CD4-positive, alpha-beta T cell treated with Interferon gamma for 1 hour (primary cell): ENCODE results near the gene ASTN2.

Experiments used
- DNase-seq: peaks from one replicate; pipeline ENCODE4 v3.0.0-alpha.2; 2020

The ASTN2 gene

DNA sequence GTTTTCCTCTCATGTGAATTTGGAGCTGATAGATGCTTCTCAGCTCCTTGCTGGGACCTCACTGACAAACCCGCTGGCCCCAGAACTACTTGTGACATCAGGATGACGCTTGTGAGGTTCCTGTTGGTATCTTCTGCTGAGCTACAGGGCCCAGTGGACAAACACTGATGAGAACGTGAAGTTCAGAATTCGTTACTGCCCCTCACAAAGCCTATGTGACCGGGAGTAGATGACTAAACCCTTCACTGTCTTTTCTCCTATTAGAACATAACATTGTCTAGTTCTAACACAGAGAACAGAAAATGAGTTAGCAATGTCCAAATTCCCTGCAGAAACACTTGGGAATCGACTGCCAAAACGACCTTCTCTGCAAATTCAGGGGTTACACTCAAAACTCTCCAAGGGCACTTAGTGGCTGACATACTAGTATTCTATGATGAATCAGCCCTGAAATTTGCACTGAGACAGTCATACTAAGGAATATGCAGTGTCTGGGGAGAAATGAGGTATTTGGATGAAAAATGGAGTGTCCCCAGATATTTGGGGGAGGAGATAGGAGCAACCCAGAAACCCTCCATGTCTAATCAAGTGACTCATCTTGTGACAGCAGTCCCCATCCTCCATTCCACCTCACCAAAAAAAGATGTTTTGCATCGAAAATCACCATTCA lies 871.0 kb downstream of the ASTN2 start:
- DNase-seq, result no peak

DNA sequence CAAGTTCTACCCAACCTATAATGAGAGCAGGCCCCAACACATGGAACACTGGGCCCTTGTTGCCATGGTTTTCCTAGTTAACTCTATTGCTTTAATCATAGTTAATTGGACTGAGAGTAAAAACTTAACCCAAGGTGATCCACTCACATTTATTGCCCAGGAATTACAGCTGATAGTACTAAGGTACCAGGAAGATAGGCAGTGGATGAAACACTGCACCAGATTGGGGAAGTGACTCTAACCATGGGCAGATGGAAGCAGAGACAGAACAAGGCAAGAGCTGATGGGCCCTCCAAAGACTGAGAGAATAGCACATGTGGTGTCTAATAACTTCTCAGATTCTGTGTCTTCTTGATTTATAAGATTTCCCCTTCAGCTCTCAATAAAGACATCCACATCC lies 873.5 kb downstream of the ASTN2 start:
- no peak for DNase-seq

DNA sequence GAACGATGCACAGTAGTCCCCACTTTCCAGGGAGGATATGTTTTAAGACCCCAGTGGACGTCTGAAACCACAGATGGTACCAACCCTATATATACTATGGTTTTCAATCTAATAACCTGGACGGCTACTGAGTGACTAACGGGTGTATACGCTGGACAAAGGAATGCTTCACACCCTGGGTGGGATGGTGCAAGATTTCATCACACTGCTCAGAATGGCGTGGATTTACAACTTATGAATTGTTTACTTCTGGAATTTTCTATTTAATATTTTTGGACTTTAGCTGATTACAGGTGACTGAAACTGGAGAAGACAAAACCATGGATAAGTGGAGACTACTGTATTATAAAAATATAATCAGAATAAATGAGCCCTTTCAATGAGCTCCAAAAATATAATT lies 875.3 kb downstream of the ASTN2 start:
- DNase-seq, result no peak

DNA sequence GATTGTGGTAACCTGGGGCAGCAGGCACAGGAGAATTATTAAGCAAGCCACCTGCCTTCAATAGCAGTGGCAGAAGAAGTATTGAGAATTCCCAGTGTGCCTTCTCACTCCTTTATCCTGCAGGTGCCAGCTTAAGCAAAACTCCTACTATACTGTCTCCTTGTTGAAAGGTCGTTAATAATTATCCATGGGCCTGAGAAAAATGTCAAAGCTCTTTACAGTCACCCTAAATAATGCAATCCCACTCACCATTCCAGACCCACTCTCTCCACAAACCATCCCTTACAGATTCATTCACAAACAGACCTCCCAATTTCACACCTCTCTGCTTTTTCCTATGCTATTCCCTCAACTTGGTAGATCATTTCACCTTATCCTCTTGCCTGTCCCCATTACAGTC lies 889.2 kb downstream of the ASTN2 start:
- no peak for DNase-seq

DNA sequence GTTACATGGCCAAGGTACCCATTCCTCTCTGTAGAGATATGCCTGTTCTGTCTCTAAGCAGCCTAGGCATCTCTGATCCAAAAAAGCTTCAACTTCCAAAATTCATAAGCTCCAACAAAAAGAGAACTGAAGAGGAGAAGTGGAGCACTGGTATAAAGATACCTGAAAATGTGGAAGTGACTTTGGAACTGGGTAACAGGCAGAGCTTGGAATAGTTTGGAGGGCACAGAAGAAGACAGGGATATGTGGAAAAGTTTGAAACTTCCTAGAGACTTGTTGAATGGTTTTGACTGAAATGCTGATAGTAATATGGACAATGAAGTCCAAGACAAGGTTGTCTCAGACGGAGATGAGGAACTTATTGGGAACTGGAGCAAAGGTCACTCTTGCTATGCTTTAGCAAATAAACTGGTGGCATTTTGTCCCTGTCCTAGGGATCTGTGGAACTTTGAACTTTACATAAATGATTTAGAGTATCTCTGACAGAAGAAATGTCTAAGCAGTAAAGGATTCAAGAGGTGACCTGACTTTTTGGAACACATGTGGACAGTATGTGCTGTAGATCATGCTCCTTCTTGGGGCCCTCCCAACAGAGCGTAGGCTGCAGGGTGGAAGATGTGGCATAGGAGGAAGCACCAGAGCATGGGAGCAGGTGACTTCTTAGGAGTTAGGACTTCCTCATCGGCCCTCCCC lies 889.9 kb downstream of the ASTN2 start:
- no peak for DNase-seq

DNA sequence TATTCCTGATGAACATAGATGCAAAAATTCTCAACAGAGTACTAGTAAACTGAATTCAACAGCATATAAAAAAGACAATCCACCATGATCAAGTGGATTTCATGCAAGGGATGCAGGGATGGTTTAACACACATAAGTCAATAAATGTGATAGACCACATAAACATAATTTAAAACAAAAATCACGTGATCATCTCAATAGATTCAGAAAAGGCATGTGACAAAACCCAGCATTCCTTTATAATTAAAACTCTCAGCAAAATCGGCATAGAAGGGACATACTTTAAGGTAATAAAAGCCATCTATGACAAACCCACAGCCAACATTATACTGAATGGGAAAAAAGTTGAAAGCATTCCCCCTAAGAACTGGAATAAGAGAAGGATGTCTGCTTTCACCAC lies 894.6 kb downstream of the ASTN2 start:
- no peak for DNase-seq

DNA sequence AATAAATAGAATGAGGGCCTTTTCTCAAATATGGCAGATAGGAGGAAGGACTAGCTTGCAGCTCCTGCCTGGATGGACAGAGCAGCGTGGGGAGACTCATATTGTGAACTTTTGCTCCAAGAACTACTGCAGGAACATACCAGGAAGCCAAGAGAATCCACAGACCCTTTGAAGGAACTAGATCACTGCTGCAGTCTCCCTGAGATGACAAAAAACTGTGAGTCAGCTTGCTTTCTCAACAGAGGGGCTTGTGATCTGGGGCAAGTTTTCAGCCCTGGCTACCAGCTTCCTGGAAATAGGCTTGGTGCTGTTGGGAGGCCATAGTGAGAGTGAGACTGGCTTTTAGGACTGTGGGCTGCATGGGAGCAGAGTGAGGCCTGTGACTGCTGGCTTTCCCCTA lies 898.4 kb downstream of the ASTN2 start:
- no peak for DNase-seq

DNA sequence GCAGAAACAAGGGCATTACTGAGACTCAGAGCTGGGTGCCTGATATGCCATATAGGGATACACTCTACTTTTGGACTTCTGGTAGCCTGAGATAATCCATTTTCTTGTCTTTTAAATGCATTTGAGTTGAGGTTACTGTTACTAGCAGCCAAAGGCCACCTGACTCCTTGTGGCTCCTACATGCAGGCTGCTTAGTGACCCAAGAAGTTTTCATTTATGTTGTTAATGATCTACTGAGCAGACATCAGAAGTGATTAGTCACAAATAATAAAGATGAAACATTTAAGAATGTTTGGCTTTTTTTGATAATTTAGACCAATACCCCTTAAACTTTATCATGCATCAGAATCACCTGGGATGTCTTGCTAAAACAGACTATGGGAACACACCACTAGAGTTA lies 899.3 kb downstream of the ASTN2 start:
- DNase-seq, result no peak

DNA sequence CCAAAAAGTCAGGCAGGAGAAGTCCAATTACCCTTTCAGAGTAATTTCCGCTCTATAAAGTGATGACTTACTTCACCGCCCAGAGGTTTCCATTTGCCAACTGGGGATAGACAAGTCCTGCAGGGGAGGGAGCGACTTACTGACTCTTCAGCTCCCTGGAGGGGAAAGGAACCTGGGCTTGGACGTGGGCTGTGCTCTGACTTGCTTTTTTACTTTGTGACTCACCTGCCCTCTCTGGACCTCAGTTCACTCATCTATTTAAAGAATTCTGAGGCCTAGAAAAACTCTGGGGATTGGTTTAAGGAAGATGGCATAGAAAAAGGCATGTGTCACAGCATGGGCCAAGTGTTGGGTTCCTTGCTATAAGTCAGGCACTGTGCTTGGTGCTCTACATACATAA lies 908.2 kb downstream of the ASTN2 start:
- no peak for DNase-seq

DNA sequence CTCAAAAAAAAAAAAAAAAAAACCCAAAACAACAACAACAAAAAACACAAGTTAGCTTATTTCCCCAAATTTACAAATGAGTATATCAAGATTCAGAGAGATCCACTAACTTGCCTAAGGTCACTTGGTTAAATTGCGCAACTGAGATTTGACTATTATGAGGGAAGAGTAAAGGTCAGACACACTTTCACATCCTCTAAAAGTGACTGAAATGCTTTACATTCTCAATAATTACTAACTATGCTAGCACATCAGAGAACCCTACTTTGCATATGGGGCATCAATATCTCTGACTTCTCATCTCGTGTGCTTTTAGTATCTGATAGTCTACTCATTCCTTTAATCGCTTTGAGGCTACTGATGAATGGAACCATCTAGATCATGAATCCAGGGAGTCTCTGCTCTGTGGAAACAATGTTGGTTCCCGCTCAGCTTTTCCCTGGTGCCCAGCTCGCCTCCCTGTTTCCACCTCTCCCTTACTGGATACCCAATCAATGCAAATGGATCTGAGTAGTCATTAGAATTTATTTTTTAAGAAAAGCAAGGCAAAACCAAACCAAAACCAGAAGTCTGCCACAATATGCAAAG lies 909.9 kb downstream of the ASTN2 start:
- no peak for DNase-seq

DNA sequence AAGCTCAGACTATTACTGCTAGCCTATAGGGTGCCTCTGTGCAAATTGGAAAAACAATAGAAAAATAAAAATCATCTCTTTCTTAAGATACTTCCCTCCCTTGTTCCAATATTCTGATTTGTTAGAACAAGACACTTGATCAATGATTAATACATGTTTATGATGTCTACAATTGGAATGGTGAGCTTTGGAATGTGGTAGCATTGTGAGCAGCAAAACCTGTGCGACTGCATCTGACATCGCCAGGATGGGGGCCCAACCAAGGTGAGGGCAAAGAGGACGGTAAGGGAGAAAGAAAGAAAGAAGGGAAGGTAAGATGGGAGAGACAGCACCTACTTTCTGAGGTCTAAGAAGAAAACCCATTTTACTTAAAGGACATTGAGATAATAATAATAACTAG lies 910.8 kb downstream of the ASTN2 start:
- DNase-seq, result no peak

DNA sequence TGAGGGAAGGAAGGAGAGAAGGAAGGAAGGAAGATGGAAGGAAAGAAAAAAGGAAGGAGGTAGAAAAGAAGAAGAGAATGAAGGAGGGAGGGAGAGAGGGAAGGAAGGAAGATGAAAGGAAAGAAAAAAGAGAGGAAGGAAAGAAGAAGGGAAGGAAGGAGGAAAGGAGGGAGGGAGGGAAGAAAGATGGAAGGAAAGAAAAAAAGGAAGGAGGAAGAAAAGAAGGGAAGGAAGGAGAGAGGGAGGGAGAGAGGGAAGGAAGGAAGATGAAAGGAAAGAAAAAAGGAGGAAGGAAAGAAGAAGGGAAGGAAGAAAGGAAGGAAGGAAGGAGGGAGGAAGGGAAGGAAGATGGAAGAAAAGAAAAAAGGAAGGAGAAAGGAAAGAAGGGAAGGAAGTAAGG lies 912.1 kb downstream of the ASTN2 start:
- no peak for DNase-seq

DNA sequence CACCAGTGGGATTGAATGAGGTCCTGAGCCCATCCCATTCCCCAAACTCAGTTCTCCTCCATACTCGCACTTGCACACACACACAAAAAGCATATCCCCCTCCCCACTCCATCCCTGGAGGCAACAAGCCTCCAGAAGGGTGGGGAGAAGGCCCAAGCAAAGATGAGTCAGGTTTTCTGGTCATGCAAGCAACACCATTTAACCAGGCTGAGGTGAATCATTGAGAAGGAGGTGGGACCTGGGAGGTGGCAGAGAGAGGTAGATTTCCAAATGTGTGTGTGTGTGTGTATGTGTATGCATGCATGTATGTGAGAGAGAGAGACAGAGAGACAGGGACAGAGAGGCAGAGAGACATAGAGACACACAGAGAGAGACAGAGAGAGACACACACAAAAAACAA lies 913.0 kb downstream of the ASTN2 start:
- no peak for DNase-seq

DNA sequence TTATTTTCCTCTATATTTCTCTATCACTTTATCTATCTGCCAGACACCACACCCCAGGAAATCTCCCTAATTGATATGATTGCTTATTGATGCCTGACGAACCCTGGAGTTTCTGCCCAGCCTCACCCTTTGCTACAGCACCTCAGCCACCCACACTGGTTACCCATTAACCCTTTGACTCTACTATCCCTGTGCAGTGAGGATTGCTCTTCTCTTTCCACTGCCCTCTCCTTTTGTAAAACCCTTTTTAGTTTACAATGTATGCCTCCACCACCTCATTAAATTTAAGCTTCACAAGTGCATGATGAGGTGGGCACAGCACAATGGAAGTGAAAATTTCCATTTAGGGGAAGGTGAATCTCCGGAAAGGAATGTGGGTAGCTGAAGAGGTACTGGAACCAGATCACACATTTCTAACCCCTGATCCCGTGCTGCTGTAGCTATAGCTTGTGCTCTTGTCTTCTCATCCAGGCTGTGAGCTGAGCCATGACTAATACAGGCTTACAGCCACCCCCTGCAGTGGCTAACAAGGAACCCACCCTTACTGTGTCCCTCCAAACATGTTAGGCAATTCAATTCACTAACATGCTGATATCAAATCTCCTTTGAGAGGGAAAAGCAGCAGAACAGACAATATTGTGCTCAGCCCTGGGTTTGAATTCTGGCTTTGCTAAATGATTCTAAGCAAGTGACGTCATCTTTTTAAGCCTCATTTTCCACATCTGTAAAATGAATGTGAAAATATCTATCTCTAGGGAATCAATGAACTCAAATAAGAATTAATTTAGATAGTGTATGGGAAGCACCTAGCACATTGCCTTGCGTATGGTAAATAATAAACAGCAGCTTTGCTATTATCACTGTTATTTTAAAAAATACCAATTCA lies 914.6 kb downstream of the ASTN2 start:
- no peak for DNase-seq

DNA sequence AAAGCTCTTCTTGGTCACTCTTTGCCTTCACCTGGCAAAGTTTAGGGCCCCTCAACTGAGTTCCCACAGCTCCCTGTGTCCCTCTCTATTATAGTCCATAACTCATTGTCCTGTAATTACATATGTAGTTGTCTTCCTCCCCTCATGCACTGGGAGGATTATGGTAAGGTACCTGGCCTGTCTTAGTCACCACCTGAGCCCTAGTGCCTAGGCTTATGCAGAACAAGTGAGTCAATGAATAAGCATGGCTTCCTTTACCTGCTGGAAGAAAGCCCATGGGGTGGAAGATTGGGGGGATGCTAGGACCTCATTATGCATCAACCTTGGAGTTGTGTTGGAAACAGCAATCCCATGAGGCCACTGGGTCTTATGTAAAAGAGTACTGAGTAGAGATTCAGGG lies 915.4 kb downstream of the ASTN2 start:
- no peak for DNase-seq

DNA sequence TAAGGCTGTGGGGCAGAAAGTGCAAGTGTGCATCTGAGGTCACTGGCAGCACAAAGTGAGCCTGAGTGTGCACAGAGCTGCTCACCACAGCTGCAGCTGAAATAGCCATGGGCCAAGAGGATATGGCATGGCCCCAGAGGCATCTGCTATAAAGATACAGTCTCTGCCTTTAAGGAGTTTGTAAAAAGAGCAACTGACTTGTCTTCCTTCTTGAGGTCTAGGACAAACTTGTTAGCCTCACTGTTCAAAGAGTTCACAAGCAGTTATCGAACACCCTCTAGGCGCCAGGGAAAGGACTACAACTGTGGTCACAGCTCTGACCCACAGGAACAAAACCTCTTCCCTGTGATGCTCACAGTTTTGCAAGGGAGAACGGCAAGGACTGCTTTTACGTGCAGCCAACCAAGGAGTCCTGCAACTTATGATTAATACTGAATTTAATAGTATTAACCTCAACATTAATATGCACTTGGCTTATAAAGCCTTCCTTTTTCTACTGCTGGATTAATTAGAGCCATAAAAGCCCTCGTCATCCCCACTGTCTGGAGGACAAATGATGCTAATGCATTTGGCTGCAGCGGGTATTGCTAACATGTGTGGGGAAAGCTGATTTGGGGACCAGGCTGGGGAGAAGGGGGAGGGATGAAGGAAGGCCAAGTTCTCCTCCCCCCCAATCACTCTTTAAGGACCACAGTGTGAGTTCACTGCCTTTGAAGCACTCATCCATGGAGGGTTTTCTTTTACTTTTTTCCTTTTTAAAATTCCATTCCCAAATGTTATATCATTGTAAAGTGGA lies 917.6 kb downstream of the ASTN2 start:
- DNase-seq, result no peak

DNA sequence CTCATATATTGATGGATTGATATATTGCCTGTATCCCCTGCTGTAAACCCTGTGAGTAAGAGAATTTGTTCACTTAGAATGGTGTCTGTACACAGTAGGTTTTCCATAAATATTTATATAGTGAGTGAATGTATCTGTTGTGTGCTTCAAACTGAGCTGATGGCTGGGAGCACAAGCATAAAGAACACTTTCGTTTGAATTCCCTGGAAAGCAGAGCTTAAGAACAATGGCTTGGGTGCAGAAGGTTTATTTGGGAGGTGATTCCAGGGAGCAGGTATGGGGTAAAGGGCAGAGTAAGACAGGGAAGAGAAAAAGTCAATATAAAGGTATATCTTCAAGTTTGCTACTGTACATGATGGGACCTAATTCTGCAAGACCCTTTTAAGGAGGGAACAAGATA lies 918.7 kb downstream of the ASTN2 start:
- no peak for DNase-seq

DNA sequence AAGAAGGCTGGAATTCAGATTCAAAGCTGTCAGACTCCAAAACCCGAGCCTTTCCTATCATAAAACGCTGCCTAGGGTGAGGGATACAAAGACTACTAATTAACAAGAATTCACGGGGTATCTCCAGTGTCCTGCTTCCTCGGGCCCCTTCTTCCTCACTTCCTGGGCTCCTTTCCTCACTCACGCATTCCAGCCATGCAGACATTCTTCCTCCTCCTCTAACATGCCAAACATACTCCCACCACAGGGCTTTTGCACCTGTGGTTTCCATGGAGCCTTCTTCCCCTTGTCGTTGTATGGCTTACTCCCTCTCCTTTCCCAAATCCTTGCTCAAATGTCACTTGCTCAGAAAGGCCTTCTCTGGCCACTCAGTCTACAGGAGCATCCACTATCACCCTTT lies 919.1 kb downstream of the ASTN2 start:
- DNase-seq, result no peak

DNA sequence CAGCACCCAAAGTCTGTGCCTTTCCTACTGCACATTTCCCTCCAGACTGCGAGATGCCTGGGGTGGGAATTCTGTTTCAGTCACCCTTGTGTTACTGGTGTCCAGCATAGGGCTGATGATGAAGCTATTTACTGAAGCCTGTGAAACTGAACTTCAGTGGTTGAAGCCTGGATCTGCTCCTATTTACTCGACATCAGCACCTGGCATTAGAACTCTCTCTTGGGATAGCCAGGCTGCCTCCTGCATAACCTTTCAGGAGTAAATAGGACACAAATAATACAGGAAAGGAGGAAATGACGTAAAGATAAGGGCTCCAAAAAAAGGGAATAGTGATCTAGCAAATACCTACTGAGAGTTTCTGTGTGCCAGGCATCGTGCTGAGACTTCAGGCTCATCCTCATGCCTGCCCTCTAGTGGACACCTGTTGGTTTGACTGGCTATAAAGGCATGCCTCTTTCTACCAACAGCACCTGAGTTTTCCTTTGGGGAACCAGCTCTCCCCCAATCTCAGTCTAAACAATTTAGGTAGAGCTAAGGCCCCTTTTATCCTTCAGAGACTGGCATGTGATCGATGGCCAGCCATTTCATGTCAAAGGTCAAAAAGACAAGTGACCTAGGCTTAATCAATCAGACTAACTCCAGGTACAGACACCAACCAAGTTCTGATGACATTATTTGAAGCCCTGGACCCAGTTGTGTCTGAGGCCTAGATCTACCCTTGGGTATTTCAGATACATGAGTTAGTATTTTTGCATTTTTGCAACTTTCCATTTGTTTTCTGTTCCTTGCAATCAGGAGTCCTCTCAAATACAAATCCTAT lies 919.8 kb downstream of the ASTN2 start:
- no peak for DNase-seq

DNA sequence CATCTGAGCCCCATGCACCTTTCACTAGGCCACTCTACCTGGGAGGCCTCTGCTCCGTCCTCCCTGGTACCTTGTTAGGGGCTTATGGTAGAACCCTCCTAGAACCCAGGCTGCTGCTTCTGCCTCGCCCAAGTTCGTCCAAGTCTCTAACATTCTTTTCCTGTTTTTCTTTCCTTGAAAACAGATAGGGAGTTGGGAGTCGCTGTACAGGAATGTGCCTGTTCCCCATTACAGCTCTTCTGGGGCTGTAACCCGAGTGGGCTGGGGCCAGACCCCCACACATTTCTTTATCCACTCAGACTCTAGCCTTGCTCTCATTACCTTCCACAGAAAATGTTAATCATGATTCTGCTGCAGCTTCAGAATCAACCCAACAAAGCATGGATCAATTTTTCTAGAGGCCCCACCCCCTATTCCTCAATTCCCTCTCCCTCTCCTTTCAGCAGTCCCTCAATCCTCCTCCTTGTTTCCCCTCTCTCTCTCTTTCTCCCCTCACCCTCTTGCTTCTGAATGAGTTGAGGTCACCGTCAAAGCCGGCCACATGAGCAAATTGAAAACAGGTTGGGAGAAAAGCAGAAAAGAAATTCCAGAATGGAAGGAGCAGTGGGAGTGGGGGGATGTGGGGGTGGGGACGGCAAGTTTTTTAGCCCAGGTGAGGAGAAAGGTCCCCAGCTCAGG lies 921.5 kb downstream of the ASTN2 start:
- no peak for DNase-seq

DNA sequence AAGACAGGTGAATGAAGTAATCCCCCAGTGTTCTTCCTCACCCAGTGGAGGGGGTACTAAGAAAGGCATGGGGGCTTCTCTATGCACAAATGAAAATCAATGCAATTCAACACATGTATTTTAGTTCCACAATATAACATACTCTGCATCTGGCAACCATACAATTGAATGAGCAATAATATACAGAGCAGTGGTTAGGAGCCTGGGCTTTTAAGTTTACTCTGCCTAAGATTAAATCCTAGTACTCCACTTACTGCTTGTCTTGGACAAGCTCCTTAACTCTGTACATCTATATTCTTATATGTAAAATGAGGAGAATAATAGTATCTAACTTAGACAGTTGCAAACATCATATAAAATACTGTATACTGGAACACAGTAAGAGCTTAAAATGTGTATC lies 923.2 kb downstream of the ASTN2 start:
- no peak for DNase-seq
